Liver (tissue), 9 donors: ENCODE measurements around the gene GNPNAT1. TPM values are rescaled to one million over a fixed set of nuclear protein-coding genes. Genes with fewer than 3 reads are reported as not detected.

Experiments used
- DNase-seq: peaks from one replicate; pipeline ENCODE4 v3.0.0-alpha.2; 2017; ENCODE audit warnings: low spot score
- H3K27ac ChIP-seq, 2 donors: one replicate each; pipeline ENCODE4 v1.7.0; 2013; ENCODE audit warnings: inconsistent platforms in 2 of 2, low read length in 2 of 2, control low read depth in 1 of 2, low read depth in 1 of 2, mild to moderate bottlenecking in 1 of 2
- H3K27me3 ChIP-seq, 4 donors: one replicate each; pipeline versions ENCODE4 v1.6.1 to v1.7.0; 2013; ENCODE audit warnings: low read length in 3 of 4, inconsistent platforms in 1 of 4, mild to moderate bottlenecking in 1 of 4, moderate library complexity in 1 of 4; ENCODE audit not compliant: control insufficient read depth in 4 of 4, insufficient read depth in 4 of 4
- H3K36me3 ChIP-seq, 4 donors: one replicate each; pipeline versions ENCODE4 v1.6.1 to v1.7.0; 2013; ENCODE audit warnings: low read length in 3 of 4, mild to moderate bottlenecking in 3 of 4, low read depth in 1 of 4, moderate library complexity in 1 of 4; ENCODE audit not compliant: control insufficient read depth in 4 of 4, insufficient read depth in 3 of 4
- H3K4me1 ChIP-seq, 4 donors: one replicate each; pipeline versions ENCODE4 v1.6.1 to v1.7.0; 2013; ENCODE audit warnings: low read length in 3 of 4, mild to moderate bottlenecking in 3 of 4, moderate library complexity in 1 of 4; ENCODE audit not compliant: control insufficient read depth in 4 of 4, insufficient read depth in 4 of 4
- H3K4me3 ChIP-seq, 3 donors: one replicate each; pipeline versions ENCODE4 v1.6.1 to v1.7.0; 2013; ENCODE audit warnings: low read length in 3 of 3, control low read depth in 1 of 3, low read depth in 1 of 3, mild to moderate bottlenecking in 1 of 3
- H3K9ac ChIP-seq, 2 donors: one replicate each; pipeline ENCODE4 v1.7.0; 2013; ENCODE audit warnings: low read length in 2 of 2, mild to moderate bottlenecking in 2 of 2, moderate library complexity in 2 of 2, control low read depth in 1 of 2, low read depth in 1 of 2
- H3K9me3 ChIP-seq, 4 donors: one replicate each; pipeline versions ENCODE4 v1.6.1 to v1.7.0; 2013; ENCODE audit warnings: low read length in 3 of 4; ENCODE audit not compliant: control insufficient read depth in 4 of 4
- CTCF ChIP-seq: fragments of 150-350 bp; IDR thresholded peaks from 2 replicates; pipeline ENCODE4 v1.5.1; 2017; ENCODE audit warnings: improper control_type of control experiment, low read depth, low read length; ENCODE audit not compliant: missing input control
- EGR1 ChIP-seq, 2 donors: IDR thresholded peaks; 2 replicates each; pipeline ENCODE4 v1.6.1; 2016 to 2018; ENCODE audit warnings: antibody characterized with exemption in 2 of 2, low read depth in 2 of 2
- FOXA1 ChIP-seq: IDR thresholded peaks from 2 replicates; pipeline ENCODE4 v1.6.1; 2016; ENCODE audit warnings: antibody characterized with exemption
- FOXA2 ChIP-seq: IDR thresholded peaks from 2 replicates; pipeline ENCODE4 v1.6.1; 2016; ENCODE audit warnings: antibody characterized with exemption
- GABPA ChIP-seq, 2 donors: IDR thresholded peaks in 1 of 2; conservative IDR thresholded peaks in 1 of 2; 2 replicates each; pipeline ENCODE4 v1.6.1; 2016; ENCODE audit warnings: antibody characterized with exemption in 2 of 2, mild to moderate bottlenecking in 1 of 2, moderate library complexity in 1 of 2
- HNF4A ChIP-seq, 2 donors: conservative IDR thresholded peaks; 2 replicates each; pipeline ENCODE4 v1.6.1; 2016; ENCODE audit warnings: antibody characterized with exemption in 2 of 2, mild to moderate bottlenecking in 2 of 2
- HNF4G ChIP-seq: IDR thresholded peaks from 2 replicates; pipeline ENCODE4 v1.6.1; 2016; ENCODE audit warnings: antibody characterized with exemption
- JUND ChIP-seq, 2 donors: IDR thresholded peaks; 2 replicates each; pipeline ENCODE4 v1.6.1; 2016; ENCODE audit warnings: antibody characterized with exemption in 2 of 2
- NR2F2 ChIP-seq: IDR thresholded peaks from 2 replicates; pipeline ENCODE4 v1.6.1; 2016; ENCODE audit warnings: antibody characterized with exemption
- RAD21 ChIP-seq, 2 donors: IDR thresholded peaks; 2 replicates each; pipeline ENCODE4 v1.6.1; 2016; ENCODE audit warnings: antibody characterized with exemption in 2 of 2, mild to moderate bottlenecking in 2 of 2
- RXRA ChIP-seq, 2 donors: IDR thresholded peaks; 2 replicates each; pipeline ENCODE4 v1.6.1; 2017 to 2018; ENCODE audit warnings: antibody characterized with exemption in 2 of 2, mild to moderate bottlenecking in 1 of 2
- SP1 ChIP-seq: IDR thresholded peaks from 2 replicates; pipeline ENCODE4 v1.6.1; 2018; ENCODE audit warnings: antibody characterized with exemption, mild to moderate bottlenecking
- TAF1 ChIP-seq: conservative IDR thresholded peaks from 2 replicates; pipeline ENCODE4 v1.6.1; 2016; ENCODE audit warnings: antibody characterized with exemption, mild to moderate bottlenecking
- YY1 ChIP-seq: IDR thresholded peaks from 2 replicates; pipeline ENCODE4 v1.6.1; 2016; ENCODE audit warnings: antibody characterized with exemption, mild to moderate bottlenecking
- ZBTB33 ChIP-seq: IDR thresholded peaks from 2 replicates; pipeline ENCODE4 v1.6.1; 2016; ENCODE audit warnings: antibody characterized with exemption
- WGBS: extraction: QIAGEN DNeasy Blood & Tissue Kit; methylation state at CpG from one replicate; pipeline ENCODE4 v1.1.7; 2013; 5-methylcytosine and 5-hydroxymethylcytosine counted together
- polyA plus RNA-seq, 2 donors: library from polyadenylated mRNA; stranded (reverse) in 1 of 2; unstranded in 1 of 2; fragments of 200-250 nt in 1 of 2; fragments of >200 nt in 1 of 2; fragmentation: Nextera tagmentation in 1 of 2; extraction: Ambion mirVana in 1 of 2; gene quantifications; one replicate each; pipeline versions ENCODE4 v1.2.1 to v1.2.3, GENCODE V29; 2013 to 2015
- total RNA-seq, 2 donors: library from RNA; depleted of rRNA; stranded (reverse); fragments of >200 nt; gene quantifications; one replicate each; pipeline ENCODE4 v1.2.3, GENCODE V29; 2014
- TF ChIP-seq, protein P1 (sequence below): IDR thresholded peaks from 2 replicates; pipeline ENCODE4 v1.6.1; 2016; ENCODE audit warnings: antibody characterized with exemption
- TF ChIP-seq, protein P2 (sequence below): IDR thresholded peaks from 2 replicates; pipeline ENCODE4 v1.6.1; 2016; ENCODE audit warnings: antibody characterized with exemption
- TF ChIP-seq, protein P3 (sequence below): IDR thresholded peaks from 2 replicates; pipeline ENCODE4 v1.6.1; 2016; ENCODE audit warnings: antibody characterized with exemption, mild to moderate bottlenecking
- donor health status: healthy.
- donor health status: healthy.
- donor health status: healthy.
- donor health status: healthy.
- donor health status: healthy.

The GNPNAT1 gene
- total and polyA plus RNA-seq, 4 donors: 24.9 to 50.9 (median 27.2) TPM

DNA sequence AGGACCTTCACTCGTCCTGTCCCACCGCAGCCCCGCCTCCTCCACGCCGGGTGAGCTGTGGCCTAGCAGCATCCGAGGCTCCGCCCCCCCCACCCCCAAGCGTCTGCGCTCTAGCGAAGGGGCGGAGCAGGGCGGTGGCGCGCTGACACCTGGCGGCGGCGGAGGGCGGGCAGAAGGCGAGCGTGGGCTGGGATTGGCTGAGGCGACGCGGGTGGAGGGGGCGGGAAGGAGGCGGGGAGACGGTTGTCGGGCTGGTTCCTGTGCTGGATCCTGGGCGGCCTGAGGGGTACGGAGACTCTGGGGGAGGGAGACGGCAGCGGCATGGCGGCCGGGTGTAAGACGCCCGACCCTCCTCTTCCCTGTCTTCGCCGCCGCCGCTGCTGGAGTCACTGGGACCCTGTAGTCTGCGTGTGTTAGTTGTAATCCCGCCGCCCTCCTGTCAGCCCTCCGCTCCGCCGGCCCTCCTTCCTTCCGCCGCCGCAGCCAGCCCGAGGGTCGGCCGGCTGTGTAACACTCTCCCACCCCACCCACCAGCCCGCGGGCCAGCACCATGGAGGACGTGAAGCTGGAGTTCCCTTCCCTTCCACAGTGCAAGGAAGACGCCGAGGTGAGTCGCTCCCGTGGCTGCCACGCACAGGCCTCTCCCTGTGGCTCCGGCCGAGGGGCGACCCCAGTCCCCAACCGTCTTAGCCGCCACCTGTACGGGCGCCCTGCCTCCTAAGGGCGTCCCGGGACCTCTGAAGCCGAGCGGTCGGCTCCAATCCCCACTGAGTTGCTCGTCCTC is 61.3 kb downstream of the GNPNAT1 start, which contains the start of gene STYX:
Gene STYX (plus strand): TSS at position 242 of the 784 bp plus-strand sequence. CDS start 309 bp downstream, at position 551.
- Histone ChIP-seq H3K4me3 (peak within 1 kb of the TSS; percentile 91 to 98 (median 98)), H3K27me3 (no peaks in the 10 kb centered on the region), H3K27ac (peak within 1 kb of the TSS; percentile 91 to 93), H3K4me1 (peaks cover 7 to 29% (median 11%) of the 10 kb centered on the region in 4 donors), H3K36me3 (peaks cover 4 to 15% (median 7%) of the 10 kb centered on the region in 4 donors), H3K9ac (peak within 1 kb of the TSS; percentile 90 to 93), H3K9me3 (no peaks in the 10 kb centered on the region)
- peak; percentile 99 for DNase-seq
- TF ChIP-seq HNF4A (conservative IDR thresholded peaks at IDR 0.05) (no peak), TAF1 (no peak), HNF4G (no peak), FOXA1 (no peak), EGR1 (IDR thresholded peaks at IDR 0.05; ENCODE audit: low read depth in 2 of 2) (peak; percentile 69 to 83), YY1 (peak; percentile 83), SP1 (peak; percentile 83), FOXA2 (no peak), CTCF (peak; percentile 24), RAD21 (IDR thresholded peaks at IDR 0.05) (peak; percentile 49 to 59), JUND (IDR thresholded peaks at IDR 0.05) (peak in 1 of 2 donors; percentile 16), GABPA (IDR thresholded peaks at IDR 0.05 in 1 of 2, conservative IDR thresholded peaks at IDR 0.05 in 1 of 2) (peak in 1 of 2 donors; percentile 54), NR2F2 (no peak), ZBTB33 (peak; percentile 21), RXRA (IDR thresholded peaks at IDR 0.05) (peak in 1 of 2 donors; percentile 27)
- TF ChIP-seq, protein P1, sequence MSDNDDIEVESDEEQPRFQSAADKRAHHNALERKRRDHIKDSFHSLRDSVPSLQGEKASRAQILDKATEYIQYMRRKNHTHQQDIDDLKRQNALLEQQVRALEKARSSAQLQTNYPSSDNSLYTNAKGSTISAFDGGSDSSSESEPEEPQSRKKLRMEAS: no peak
- TF ChIP-seq, protein P2, sequence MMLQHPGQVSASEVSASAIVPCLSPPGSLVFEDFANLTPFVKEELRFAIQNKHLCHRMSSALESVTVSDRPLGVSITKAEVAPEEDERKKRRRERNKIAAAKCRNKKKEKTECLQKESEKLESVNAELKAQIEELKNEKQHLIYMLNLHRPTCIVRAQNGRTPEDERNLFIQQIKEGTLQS: no peak
- TF ChIP-seq, protein P3, sequence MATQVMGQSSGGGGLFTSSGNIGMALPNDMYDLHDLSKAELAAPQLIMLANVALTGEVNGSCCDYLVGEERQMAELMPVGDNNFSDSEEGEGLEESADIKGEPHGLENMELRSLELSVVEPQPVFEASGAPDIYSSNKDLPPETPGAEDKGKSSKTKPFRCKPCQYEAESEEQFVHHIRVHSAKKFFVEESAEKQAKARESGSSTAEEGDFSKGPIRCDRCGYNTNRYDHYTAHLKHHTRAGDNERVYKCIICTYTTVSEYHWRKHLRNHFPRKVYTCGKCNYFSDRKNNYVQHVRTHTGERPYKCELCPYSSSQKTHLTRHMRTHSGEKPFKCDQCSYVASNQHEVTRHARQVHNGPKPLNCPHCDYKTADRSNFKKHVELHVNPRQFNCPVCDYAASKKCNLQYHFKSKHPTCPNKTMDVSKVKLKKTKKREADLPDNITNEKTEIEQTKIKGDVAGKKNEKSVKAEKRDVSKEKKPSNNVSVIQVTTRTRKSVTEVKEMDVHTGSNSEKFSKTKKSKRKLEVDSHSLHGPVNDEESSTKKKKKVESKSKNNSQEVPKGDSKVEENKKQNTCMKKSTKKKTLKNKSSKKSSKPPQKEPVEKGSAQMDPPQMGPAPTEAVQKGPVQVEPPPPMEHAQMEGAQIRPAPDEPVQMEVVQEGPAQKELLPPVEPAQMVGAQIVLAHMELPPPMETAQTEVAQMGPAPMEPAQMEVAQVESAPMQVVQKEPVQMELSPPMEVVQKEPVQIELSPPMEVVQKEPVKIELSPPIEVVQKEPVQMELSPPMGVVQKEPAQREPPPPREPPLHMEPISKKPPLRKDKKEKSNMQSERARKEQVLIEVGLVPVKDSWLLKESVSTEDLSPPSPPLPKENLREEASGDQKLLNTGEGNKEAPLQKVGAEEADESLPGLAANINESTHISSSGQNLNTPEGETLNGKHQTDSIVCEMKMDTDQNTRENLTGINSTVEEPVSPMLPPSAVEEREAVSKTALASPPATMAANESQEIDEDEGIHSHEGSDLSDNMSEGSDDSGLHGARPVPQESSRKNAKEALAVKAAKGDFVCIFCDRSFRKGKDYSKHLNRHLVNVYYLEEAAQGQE: no peak
- WGBS: 1% methylated on average over 72 of the region's 72 CpGs
